GM18498 (cell line): Measurements from ENCODE around the gene SERPINB2.
A peak's percentile ranks its signal among the peaks of the same experiment; 100 is the strongest.

Experiments
- ATAC-seq: cut with Tn5 transposase; IDR thresholded peaks from one replicate; pipeline ENCODE4 v1.9.1; 2021; ENCODE audit warnings: mild to moderate bottlenecking, moderate library complexity; ENCODE audit not compliant: unreplicated experiment

Gene SERPINB2, protein sequence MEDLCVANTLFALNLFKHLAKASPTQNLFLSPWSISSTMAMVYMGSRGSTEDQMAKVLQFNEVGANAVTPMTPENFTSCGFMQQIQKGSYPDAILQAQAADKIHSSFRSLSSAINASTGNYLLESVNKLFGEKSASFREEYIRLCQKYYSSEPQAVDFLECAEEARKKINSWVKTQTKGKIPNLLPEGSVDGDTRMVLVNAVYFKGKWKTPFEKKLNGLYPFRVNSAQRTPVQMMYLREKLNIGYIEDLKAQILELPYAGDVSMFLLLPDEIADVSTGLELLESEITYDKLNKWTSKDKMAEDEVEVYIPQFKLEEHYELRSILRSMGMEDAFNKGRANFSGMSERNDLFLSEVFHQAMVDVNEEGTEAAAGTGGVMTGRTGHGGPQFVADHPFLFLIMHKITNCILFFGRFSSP

DNA sequence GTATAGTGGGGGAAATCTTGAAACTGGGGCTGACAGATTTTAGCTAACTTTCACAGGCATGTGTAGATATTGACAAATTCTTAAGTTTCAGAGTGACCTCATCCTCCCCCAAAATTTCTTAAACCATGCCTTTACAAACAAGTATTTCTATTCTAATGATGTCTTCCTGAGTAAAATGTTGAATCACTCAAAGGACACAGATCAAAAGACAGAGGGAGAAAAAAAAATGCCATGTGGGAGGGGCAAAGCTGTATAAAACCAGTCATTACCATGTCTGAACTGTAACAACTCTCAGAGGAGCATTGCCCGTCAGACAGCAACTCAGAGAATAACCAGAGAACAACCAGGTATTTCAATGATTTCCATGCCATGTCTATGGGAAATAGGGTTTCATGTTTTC, at the start of gene SERPINB2:
TSS of gene SERPINB2 (plus strand) at position 282 of the 400 bp plus-strand sequence. CDS start 3,740 bp downstream, outside the sequence.
- no peak for ATAC-seq

DNA sequence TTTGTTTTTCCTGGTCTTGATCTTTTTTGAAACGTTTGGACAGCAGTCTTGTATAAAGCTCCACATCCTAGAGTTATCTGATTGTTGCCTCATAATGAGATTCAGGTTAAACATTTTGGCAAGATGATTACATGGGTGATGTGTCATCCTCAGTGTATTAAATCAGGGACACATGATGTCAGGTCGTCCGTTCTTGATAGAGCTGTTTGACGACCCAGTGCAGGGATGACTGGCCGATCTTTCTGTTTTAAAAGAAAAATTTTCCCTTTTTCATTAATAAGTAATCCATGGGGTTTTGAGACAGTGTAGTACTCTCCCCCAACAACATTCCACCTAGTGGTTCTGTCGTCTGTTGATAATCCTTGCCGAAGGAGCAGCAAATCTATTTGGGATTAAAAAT, 44.5 kb upstream of the SERPINB2 start:
- no peak for ATAC-seq

DNA sequence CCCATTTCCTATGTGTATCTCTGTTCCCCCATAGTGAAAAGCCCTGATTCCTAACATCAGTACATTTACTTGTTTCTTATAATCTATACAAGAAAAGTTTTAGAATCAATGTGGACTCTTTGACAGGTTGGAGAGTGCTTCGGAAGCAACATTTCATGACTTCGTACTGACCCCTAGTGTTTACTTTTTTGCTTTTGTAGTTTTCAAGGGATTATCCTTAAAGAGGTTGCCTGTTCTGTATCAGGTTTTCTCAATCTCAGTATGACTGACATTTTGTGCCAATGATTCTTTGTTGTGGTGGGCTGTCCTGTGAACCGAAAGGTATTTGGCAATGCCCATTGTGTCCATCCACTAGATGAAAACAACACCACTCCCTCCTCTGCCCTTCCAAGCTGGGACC, 43.3 kb upstream of the SERPINB2 start:
- peak; percentile 67 for ATAC-seq

GRCh38 chr18:63848159-63848558, 39.3 kb upstream of the SERPINB2 start:
- no peak for ATAC-seq

GRCh38 chr18:63850020-63850419, 37.5 kb upstream of the SERPINB2 start:
- peak; percentile 81 for ATAC-seq

DNA sequence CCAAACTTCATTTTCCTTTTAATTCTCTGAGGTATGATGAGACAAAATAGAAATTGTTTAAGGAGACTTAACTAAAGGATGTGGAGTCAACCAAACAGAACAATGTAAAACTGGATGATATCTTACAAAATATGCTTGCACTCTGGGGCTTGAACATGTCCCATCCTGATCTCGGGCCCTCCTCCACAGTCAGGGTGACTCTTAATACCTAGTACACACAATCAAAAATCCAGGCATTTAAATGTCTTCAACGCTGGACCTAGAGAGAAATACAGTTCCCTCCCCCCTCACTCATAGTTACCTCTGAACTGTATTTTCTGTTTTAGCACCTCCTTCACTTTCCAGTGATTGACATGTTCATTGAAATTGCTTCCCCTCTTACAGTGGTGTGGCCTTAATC, 36.9 kb upstream of the SERPINB2 start:
- ATAC-seq, result no peak

- no peak for ATAC-seq
Observed at GRCh38 chr18:63858456-63858855, 29.0 kb upstream of the SERPINB2 start.

- no peak for ATAC-seq
Observed at GRCh38 chr18:63859781-63860475, 27.6 kb upstream of the SERPINB2 start.

DNA sequence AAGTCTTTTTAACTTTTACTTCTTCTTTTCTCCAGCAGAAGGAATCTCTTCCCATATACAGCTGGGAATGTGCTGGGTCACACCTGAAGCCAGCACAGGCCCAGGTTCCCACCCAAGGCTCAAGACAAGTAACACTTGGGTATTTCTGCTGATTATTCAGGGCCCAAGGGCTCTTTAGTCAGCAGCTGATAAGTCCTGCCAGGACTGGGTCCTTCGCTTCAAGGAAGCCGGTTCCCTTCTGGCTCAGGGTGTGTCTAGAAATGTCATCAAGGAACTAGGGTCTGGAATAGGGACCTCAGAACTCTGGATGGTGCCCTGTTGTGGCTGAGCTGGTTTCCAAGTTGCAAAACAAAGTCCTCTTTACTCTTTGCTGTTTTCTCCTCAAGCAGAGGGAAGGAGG, 27.0 kb upstream of the SERPINB2 start:
- ATAC-seq, result no peak

- ATAC-seq, result no peak
Observed at GRCh38 chr18:63867368-63868125, 20.0 kb upstream of the SERPINB2 start.

DNA sequence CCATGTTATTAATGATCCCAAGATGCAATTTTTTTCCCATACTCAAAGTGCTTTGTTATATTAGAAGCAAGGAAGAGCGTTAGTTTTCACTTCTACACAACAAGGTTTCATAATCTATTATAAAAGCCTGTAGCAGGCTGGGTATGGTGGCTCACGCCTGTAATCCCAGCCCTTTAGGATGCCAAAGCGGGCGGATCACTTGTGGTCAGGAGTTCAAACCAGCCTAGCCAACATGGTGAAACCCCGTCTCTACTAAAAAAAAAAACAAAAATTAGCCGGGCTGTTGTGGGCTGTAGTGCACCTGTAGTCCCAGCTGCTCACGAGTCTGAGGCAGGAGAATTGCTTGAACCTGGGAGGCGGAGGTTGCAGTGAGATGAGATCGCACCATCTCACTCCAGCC, 19.0 kb upstream of the SERPINB2 start:
- ATAC-seq, result no peak

GRCh38 chr18:63869374-63869773, 18.1 kb upstream of the SERPINB2 start:
- ATAC-seq, result no peak

- no peak for ATAC-seq
Observed at GRCh38 chr18:63869851-63870250, 17.7 kb upstream of the SERPINB2 start.

DNA sequence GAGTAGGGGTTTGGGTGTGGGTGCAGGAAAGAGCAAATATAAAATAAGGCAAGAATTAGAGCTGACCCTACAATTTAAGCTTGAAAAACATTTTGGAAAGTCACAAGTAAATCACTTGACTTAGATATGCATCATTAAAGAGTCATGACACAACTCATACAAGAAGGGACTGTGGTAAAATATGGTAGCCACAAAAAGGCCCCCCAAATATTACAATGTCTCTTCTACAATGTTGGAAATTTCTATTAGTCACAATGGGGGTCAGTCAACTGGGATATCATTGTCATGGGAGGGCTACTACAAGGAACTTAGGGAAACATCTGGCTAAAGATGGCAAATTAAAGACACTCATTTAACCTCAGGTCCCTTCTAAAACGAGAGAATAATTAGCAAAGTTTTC, 15.7 kb upstream of the SERPINB2 start:
- ATAC-seq, result no peak

- ATAC-seq, result no peak
Observed at GRCh38 chr18:63872586-63872985, 14.9 kb upstream of the SERPINB2 start.

GRCh38 chr18:63878343-63878742, 9.2 kb upstream of the SERPINB2 start:
- no peak for ATAC-seq

DNA sequence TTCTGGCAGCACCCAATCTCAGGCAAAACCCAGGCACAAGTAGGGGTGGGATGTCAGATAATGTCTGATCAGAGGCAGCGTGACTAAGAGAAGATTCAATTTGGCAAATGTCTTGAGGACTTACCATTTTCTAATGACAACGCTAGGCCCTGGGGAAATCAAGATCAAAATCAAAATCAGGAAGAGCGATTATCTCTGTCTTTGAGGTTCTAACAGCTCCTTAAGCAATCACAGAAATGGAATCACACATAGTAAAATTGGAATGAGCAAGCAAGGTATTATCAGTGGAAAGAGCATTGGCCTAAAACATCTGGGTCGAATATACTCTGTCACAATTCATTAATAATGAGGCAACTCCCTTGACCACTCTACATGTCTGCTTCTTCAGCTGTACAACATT, 8.6 kb upstream of the SERPINB2 start:
- ATAC-seq, result no peak

DNA sequence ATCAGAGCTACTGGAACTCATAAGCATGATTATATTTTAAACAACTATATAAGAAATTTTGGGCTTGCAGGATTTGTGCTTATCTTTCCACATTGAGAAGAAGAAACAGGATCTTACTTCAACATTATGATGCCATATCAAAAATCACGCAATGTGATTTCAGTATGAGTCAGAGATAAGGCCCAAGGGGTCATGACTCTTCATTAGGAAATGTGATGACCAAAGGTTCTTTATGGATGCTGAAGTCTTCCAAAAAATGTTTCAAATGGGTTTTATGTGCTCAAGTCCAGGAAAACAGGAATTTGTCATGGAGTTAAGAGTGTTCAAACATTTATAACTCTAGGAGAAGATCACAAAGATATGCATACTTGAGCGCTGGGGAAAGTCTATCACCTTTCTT, 7.8 kb upstream of the SERPINB2 start:
- no peak for ATAC-seq

DNA sequence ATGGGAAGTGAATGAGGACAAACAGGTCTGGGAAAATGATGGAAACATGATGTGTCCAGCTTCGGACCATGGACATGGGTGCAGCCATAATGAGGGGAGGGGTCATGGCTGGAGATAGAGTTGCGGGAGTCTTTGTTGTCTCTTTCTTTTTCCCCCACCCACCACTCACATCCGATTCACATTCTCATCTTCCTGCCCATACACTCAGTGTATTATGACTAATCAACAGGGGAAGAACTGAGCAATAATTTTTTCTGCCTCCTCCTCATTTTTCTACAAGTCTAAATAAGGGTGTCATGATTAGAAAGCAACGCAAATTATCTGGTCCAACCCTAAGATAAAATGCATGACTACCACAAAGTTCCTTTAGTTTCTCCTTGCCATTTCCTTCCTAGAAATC, 5.7 kb upstream of the SERPINB2 start:
- no peak for ATAC-seq

GRCh38 chr18:63882333-63883141, 5.0 kb upstream of the SERPINB2 start:
- ATAC-seq, result no peak

DNA sequence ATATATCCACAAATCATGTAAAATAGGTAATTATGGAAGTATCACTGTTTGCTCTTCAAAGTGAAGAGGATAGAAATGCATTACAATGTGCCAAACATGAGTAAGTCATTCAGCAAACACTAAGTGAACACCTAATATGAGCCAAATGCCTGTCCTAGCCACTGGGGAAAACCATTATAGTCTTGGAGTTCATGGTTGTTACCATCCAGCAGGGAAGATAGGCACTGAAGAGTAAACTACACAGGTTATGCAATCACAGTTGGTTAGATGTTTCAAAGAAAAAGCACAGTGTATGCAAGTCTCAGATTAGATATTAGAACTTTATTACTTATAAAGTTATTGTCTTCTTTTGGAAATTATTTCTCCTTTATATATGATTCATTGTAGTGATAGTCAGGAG, 3.9 kb upstream of the SERPINB2 start:
- ATAC-seq, result no peak
